K562 (cell line): ENCODE measurements around the gene TRAF3IP3. TPM values are rescaled to one million over a fixed set of nuclear protein-coding genes. Genes with fewer than 3 reads are reported as not detected.

Experiments used
- ATF7 ChIP-seq: fragments of 450-650 bp; IDR thresholded peaks from 2 replicates; pipeline ENCODE4 v1.7.1; 2014; ENCODE audit warnings: mild to moderate bottlenecking, moderate library complexity
- BCLAF1 ChIP-seq, 2 experiments: fragments of 450-650 bp in 1 of 2; IDR thresholded peaks; 2 replicates each; pipeline ENCODE4 v1.6.1; 2011 to 2017; ENCODE audit warnings: low read depth in 2 of 2, antibody characterized with exemption in 1 of 2, borderline replicate concordance in 1 of 2, low read length in 1 of 2, mild to moderate bottlenecking in 1 of 2, mixed read lengths in 1 of 2; ENCODE audit not compliant: control insufficient read depth in 1 of 2
- DIDO1 ChIP-seq: fragments of 450-650 bp; IDR thresholded peaks from 2 replicates; pipeline ENCODE4 v1.6.1; 2016; ENCODE audit warnings: low read depth, missing biosample characterization, missing genetic modification characterization
- HDAC1 ChIP-seq, 2 experiments: fragments of 450-650 bp; IDR thresholded peaks; 2 replicates each; pipeline ENCODE4 v1.6.1; 2016 to 2017; ENCODE audit warnings: inconsistent platforms in 1 of 2, mild to moderate bottlenecking in 1 of 2, moderate library complexity in 1 of 2
- HNRNPK ChIP-seq: fragments of 200-400 bp; formaldehyde crosslinking; IDR thresholded peaks from one replicate; pipeline ENCODE4 v1.6.1; 2018; ENCODE audit warnings: mild to moderate bottlenecking, low read depth, low read length; ENCODE audit not compliant: poor library complexity, severe bottlenecking
- KDM1A ChIP-seq, 2 experiments: fragments of 450-650 bp; IDR thresholded peaks; 2 replicates each; pipeline ENCODE4 v1.6.1; 2016; ENCODE audit warnings: mild to moderate bottlenecking in 2 of 2
- MAZ ChIP-seq, 2 experiments: fragments of 450-650 bp in 1 of 2; sonication (generic) in 1 of 2; formaldehyde crosslinking; IDR thresholded peaks in 1 of 2; conservative IDR thresholded peaks in 1 of 2; 2 replicates each; pipeline versions ENCODE4 v1.4.0 to v1.5.0; 2020; ENCODE audit warnings: mild to moderate bottlenecking in 1 of 2, missing genetic modification reagents in 1 of 2
- MECOM ChIP-seq: fragments of 250-450 bp; sonication (Bioruptor Pico); IDR thresholded peaks from 2 replicates; pipeline ENCODE4 v1.8.0; 2022; ENCODE audit warnings: inconsistent platforms
- NCOA6 ChIP-seq: fragments of 450-650 bp; IDR thresholded peaks from 2 replicates; pipeline ENCODE4 v1.6.1; 2017; ENCODE audit warnings: mild to moderate bottlenecking
- PCBP2 ChIP-seq: fragments of 200-400 bp; formaldehyde crosslinking; IDR thresholded peaks from 2 replicates; pipeline ENCODE4 v1.6.1; 2018; ENCODE audit warnings: low read length, low read depth, mild to moderate bottlenecking, moderate library complexity; ENCODE audit not compliant: poor library complexity, severe bottlenecking
- POLR2AphosphoS5 ChIP-seq: IDR thresholded peaks from 2 replicates; pipeline ENCODE4 v1.6.1; 2011; ENCODE audit warnings: mild to moderate bottlenecking, low read depth, low read length, moderate library complexity; ENCODE audit not compliant: control insufficient read depth, insufficient read depth
- PRPF4 ChIP-seq: fragments of 200-400 bp; formaldehyde crosslinking; IDR thresholded peaks from one replicate; pipeline ENCODE4 v1.6.1; 2017; ENCODE audit warnings: low read length, low read depth, mild to moderate bottlenecking; ENCODE audit not compliant: insufficient read depth, poor library complexity, severe bottlenecking
- SIRT6 ChIP-seq: IDR thresholded peaks from one replicate; pipeline ENCODE4 v1.6.1; 2012; ENCODE audit warnings: low read depth, mild to moderate bottlenecking, control low read depth, inconsistent platforms, low read length, moderate library complexity
- TCF3 ChIP-seq: sonication (generic); formaldehyde crosslinking; IDR thresholded peaks from 2 replicates; pipeline ENCODE4 v1.4.0; 2020; ENCODE audit warnings: mild to moderate bottlenecking, missing genetic modification reagents
- TCF7 ChIP-seq: sonication (generic); IDR thresholded peaks from 2 replicates; pipeline ENCODE4 v1.6.1; 2016; ENCODE audit warnings: antibody characterized with exemption, borderline replicate concordance
- U2AF2 ChIP-seq: fragments of 200-400 bp; formaldehyde crosslinking; optimal IDR thresholded peaks from 2 replicates; pipeline ENCODE3; 2017; ENCODE audit warnings: low read depth, mild to moderate bottlenecking, low read length
- polyA plus RNA-seq, 8 experiments: library from polyadenylated mRNA; depleted of rRNA in 4 of 8; stranded (reverse) in 5 of 8; unstranded in 3 of 8; fragments of >200 nt; fragmentation: Nextera tagmentation in 2 of 8; fragmentation: Illumina TruSeq in 1 of 8; extraction: Ambion mirVana in 2 of 8; extraction: Trizol in 1 of 8; gene quantifications; 2 replicates each; pipeline versions ENCODE4 v1.2.1 to v1.2.3, GENCODE V29; 2011 to 2014; ENCODE audit warnings: inconsistent platforms in 1 of 8, missing spikeins in 1 of 8
- total RNA-seq, 7 experiments: library from RNA; depleted of rRNA in 6 of 7; stranded (reverse); fragments of >200 nt in 6 of 7; fragmentation: Illumina TruSeq in 2 of 7; extraction: Trizol in 2 of 7; gene quantifications; 2 replicates each; pipeline versions ENCODE4 v1.2.1 to v1.2.3, GENCODE V29; 2011 to 2021; ENCODE audit warnings: low replicate concordance in 1 of 7
- TF ChIP-seq, protein P1 (sequence below): fragments of 250-450 bp; sonication (Bioruptor Pico); IDR thresholded peaks from 2 replicates; pipeline ENCODE4 v1.5.0; 2020; ENCODE audit warnings: mild to moderate bottlenecking, borderline replicate concordance
- TF ChIP-seq, protein P2 (sequence below): fragments of 450-650 bp; IDR thresholded peaks from 2 replicates; pipeline ENCODE4 v1.6.1; 2016
- TF ChIP-seq, protein P3 (sequence below): fragments of 250-450 bp; sonication (Bioruptor Pico); IDR thresholded peaks from 2 replicates; pipeline ENCODE4 v1.4.0; 2020

Gene TRAF3IP3
- total and polyA plus RNA-seq, 9 of the 15 experiments (the other 6 are each of a cell fraction or from before 2014, with no cell fraction given) = 0.06 to 1.1 (median 0.31) TPM

- TF ChIP-seq BCLAF1 (IDR thresholded peaks at IDR 0.05; ENCODE audit: borderline replicate concordance in 1 of 2, control insufficient read depth in 1 of 2, low read depth in 2 of 2, low read length in 1 of 2) (no peak), PRPF4 (no peak), DIDO1 (tag) (peak; percentile 73; the same call in 1 of the 2 replicates), HNRNPK (no peak), TCF7 (0 out of 2 replicates have a peak, but pooled peaks have one; percentile 51), HDAC1 (IDR thresholded peaks at IDR 0.05) (peak; percentile 98 to 100), ATF7 (peak; percentile 90), SIRT6 (no peak), MECOM (CRISPR knock-in tag) (no peak), POLR2AphosphoS5 (peak; percentile 77), KDM1A (IDR thresholded peaks at IDR 0.05) (peak; percentile 91 to 92), MAZ (CRISPR knock-in tag; conservative IDR thresholded peaks at IDR 0.05 in 1 of 2, IDR thresholded peaks at IDR 0.05 in 1 of 2) (peak; percentile 55 to 60; a peak in 3 of 4 replicates), U2AF2 (no peak), PCBP2 (no peak), NCOA6 (no peak), TCF3 (CRISPR knock-in tag) (peak; percentile 78)
- TF ChIP-seq, protein P1, sequence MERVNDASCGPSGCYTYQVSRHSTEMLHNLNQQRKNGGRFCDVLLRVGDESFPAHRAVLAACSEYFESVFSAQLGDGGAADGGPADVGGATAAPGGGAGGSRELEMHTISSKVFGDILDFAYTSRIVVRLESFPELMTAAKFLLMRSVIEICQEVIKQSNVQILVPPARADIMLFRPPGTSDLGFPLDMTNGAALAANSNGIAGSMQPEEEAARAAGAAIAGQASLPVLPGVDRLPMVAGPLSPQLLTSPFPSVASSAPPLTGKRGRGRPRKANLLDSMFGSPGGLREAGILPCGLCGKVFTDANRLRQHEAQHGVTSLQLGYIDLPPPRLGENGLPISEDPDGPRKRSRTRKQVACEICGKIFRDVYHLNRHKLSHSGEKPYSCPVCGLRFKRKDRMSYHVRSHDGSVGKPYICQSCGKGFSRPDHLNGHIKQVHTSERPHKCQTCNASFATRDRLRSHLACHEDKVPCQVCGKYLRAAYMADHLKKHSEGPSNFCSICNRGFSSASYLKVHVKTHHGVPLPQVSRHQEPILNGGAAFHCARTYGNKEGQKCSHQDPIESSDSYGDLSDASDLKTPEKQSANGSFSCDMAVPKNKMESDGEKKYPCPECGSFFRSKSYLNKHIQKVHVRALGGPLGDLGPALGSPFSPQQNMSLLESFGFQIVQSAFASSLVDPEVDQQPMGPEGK (CRISPR knock-in tag) = no peak
- TF ChIP-seq, protein P2, sequence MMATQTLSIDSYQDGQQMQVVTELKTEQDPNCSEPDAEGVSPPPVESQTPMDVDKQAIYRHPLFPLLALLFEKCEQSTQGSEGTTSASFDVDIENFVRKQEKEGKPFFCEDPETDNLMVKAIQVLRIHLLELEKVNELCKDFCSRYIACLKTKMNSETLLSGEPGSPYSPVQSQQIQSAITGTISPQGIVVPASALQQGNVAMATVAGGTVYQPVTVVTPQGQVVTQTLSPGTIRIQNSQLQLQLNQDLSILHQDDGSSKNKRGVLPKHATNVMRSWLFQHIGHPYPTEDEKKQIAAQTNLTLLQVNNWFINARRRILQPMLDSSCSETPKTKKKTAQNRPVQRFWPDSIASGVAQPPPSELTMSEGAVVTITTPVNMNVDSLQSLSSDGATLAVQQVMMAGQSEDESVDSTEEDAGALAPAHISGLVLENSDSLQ = peak; percentile 23; the same call in 1 of the 2 replicates
- TF ChIP-seq, protein P3, sequence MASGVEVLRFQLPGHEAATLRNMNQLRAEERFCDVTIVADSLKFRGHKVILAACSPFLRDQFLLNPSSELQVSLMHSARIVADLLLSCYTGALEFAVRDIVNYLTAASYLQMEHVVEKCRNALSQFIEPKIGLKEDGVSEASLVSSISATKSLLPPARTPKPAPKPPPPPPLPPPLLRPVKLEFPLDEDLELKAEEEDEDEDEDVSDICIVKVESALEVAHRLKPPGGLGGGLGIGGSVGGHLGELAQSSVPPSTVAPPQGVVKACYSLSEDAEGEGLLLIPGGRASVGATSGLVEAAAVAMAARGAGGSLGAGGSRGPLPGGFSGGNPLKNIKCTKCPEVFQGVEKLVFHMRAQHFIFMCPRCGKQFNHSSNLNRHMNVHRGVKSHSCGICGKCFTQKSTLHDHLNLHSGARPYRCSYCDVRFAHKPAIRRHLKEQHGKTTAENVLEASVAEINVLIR (CRISPR knock-in tag) = 0 out of 2 replicates have a peak, but pooled peaks have one; percentile 28
Observed at GRCh38 chr1:209827384-209828262, 71.8 kb downstream of the TRAF3IP3 start, which contains the start of gene UTP25 (continued).
